Neural crest cell (in vitro differentiated cells): ENCODE results near the gene MAPRE2. TPM values are rescaled to one million over a fixed set of nuclear protein-coding genes. Genes with fewer than 3 reads are reported as not detected.
A peak's percentile ranks its signal among the peaks of the same experiment; 100 is the strongest.

ENCODE experiments used
- DNase-seq: peaks from one replicate; pipeline ENCODE4 v3.0.0; 2021; ENCODE audit warnings: low read depth, mixed read lengths, low spot score
- H3K27ac Mint-ChIP-seq: one replicate; pipeline ENCODE4 v1.8.0; 2021; ENCODE audit warnings: mild to moderate bottlenecking, mixed read lengths; ENCODE audit not compliant: unreplicated experiment
- H3K27me3 Mint-ChIP-seq: 2 replicates; pipeline ENCODE4 v1.8.0; 2021; ENCODE audit warnings: low read depth, mild to moderate bottlenecking, mixed read lengths
- H3K36me3 Mint-ChIP-seq: 2 replicates; pipeline ENCODE4 v1.8.0; 2021; ENCODE audit warnings: low read depth, mild to moderate bottlenecking, mixed read lengths
- H3K4me1 Mint-ChIP-seq: 2 replicates; pipeline ENCODE4 v1.8.0; 2021; ENCODE audit warnings: mixed read lengths
- H3K4me3 Mint-ChIP-seq: one replicate; pipeline ENCODE4 v1.8.0; 2021; ENCODE audit warnings: mild to moderate bottlenecking, mixed read lengths
- H3K9me3 Mint-ChIP-seq: 2 replicates; pipeline ENCODE4 v1.8.0; 2021; ENCODE audit warnings: mixed read lengths
- CTCF ChIP-seq: fragments of 200-600 bp; sonication (generic); conservative IDR thresholded peaks from 2 replicates; pipeline ENCODE4 v1.5.0; 2021; ENCODE audit warnings: antibody characterized with exemption, mild to moderate bottlenecking
- total RNA-seq: library from RNA; stranded (reverse); gene quantifications from 2 replicates; pipeline ENCODE4 v1.2.1, GENCODE V29; 2021

MAPRE2 gene
- total RNA-seq, 1 donor from 2014 or later: 35.5 TPM

- H3K4me3 Mint-ChIP-seq: no peak overlapping the region
- H3K36me3 Mint-ChIP-seq: no peaks in the 10 kb centered on the region
These were observed 10.8 kb upstream of the MAPRE2 start for GRCh38 chr18:35030277-35030989.

DNA sequence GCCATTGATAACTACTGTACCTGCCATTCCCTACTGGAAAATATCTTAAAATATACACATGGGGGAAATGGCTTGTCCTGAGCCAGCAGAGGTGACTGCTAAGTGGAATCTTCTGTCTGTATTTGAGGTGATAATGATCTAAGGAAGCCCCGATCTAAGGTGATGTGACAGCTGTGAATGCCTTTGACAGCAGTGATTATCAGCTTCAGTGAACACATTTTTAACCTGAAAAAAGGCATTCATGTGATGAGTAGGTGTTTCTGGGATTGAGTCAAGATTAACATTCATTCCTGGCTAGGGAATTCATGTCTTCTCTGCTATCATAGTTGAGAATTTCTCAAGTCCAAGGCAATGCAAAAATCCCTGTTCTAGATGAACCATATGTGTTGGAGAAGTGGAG, 9.1 kb upstream of the MAPRE2 start:
- Mint-ChIP-seq H3K9me3 (peaks cover 4% of the 10 kb centered on the region), H3K4me1 (no peaks in the 10 kb centered on the region), H3K27me3 (no peaks in the 10 kb centered on the region), H3K36me3 (no peaks in the 10 kb centered on the region), H3K27ac (no peak overlapping the region), H3K4me3 (no peak overlapping the region)
- no peak for DNase-seq
- no peak for TF ChIP-seq CTCF

More at GRCh38 chr18:35030277-35030989, 10.8 kb upstream of the MAPRE2 start:
- Mint-ChIP-seq H3K27ac (no peak overlapping the region), H3K9me3 (no peaks in the 10 kb centered on the region), H3K27me3 (no peaks in the 10 kb centered on the region), H3K4me1 (peaks cover 8% of the 10 kb centered on the region)
- no peak for TF ChIP-seq CTCF
- no peak for DNase-seq

GRCh38 chr18:35038029-35038428, 3.2 kb upstream of the MAPRE2 start:
- Mint-ChIP-seq H3K27me3 (no peaks in the 10 kb centered on the region), H3K36me3 (no peaks in the 10 kb centered on the region), H3K4me1 (peaks cover 31% of the 10 kb centered on the region), H3K27ac (no peak overlapping the region), H3K9me3 (peaks cover 4% of the 10 kb centered on the region), H3K4me3 (no peak overlapping the region)
- TF ChIP-seq CTCF: no peak
- no peak for DNase-seq

- H3K36me3 Mint-ChIP-seq: no peaks in the 10 kb centered on the region
- no peak for TF ChIP-seq CTCF
- peaks cover 4% of the 10 kb centered on the region for H3K9me3 Mint-ChIP-seq
- peak overlapping the region; percentile 11 for H3K4me3 Mint-ChIP-seq
- no peaks in the 10 kb centered on the region for H3K27me3 Mint-ChIP-seq
- DNase-seq: no peak
- H3K27ac Mint-ChIP-seq: peak overlapping the region; percentile 13
- peaks cover 36% of the 10 kb centered on the region for H3K4me1 Mint-ChIP-seq
These were observed 2.2 kb upstream of the MAPRE2 start for GRCh38 chr18:35038881-35039491.

DNA sequence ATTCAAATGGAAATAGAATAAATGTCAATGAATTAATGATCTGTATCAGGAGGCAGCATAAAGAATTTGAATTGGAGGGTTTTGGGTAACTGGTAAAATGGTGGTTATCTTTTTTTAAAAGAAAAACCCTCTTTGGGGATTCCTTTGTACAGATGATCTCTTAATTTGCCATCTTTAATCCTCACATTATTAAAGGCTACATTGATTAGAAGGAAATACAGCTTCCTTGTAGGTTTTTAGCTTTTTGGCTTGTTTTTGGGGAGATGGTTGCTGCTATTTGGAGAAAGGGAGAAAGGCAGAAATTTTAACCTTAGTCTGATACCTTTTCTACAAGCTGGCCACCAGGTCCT, 600 bp upstream of the MAPRE2 start:
- Mint-ChIP-seq H3K4me1 (peaks cover 44% of the 10 kb centered on the region), H3K27me3 (no peaks in the 10 kb centered on the region), H3K9me3 (peaks cover 4% of the 10 kb centered on the region), H3K27ac (peak overlapping the region; percentile 98), H3K4me3 (peak overlapping the region; percentile 89), H3K36me3 (no peaks in the 10 kb centered on the region)
- no peak for DNase-seq
- no peak for TF ChIP-seq CTCF
